ENCODE results near the gene TRH.

Gene TRH

GRCh38 chr3:129974564-129974832, at the start of gene TRH:
TSS of gene TRH (plus strand) at chr3:129974720. CDS start at chr3:129975817, 1,097 bp downstream.
- POLR2A ChIA-PET (ENCODE audit: low non-redundant PET) = interaction anchor here (0.6 kb wide), 1 partner anchor 789 kb away, joined by 3 read pairs; no protein-coding TSS in a partner anchor
- H3K27ac ChIP-seq = no peak within 1 kb of the TSS
- no peak for TF ChIP-seq CTCF (conservative IDR thresholded peaks at IDR 0.05; ENCODE audit: low read depth)
- CTCF ChIA-PET = interaction anchor here (0.6 kb wide), 2 partner anchors 95 to 144 kb away, joined by 3 read pairs; no protein-coding TSS in a partner anchor
- DNase-seq (ENCODE audit: low spot score) = no peak

DNA sequence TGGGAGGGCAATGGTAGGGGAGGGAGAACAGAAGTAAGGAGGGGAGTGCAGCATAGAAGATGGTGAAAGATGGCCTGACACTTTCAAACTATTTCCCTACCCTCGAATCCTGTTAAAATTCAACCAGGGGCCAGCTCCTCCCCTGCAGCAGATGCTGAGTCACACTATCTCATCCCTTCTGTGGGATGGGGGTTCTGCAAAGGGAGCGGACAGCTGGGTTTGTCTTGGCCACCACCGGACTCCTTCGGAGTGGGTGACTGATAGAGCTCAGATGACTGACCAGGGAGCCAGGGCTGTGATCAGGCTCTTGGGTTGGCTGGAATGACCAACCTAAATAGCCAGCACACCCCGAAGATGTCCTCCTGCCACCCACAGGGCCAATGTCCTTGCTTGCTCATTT, 47.4 kb upstream of the TRH start:
- CTCF ChIA-PET = interaction anchor here (0.5 kb wide), 1 partner anchor 1286 kb away, joined by 6 read pairs; no protein-coding TSS in a partner anchor

DNA sequence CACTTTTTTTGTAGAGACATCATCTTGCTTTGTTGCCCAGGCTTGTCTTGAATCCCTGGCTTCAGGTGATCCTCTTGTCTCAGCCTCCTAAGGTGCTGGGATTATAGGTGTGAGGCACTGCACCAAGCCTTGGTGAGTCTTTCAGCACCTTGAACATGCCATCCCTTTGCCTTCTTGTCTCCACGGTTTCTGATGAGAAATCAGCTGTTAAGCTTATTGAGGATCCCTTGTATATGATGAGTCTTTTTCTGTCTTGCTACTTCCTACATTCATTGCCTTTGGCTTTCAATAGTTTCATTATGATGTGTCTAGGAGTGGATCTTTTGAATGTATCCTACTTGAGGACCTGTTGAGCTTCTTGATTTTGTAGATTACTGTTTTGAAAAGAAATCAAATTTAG, 45.1 kb upstream of the TRH start:
- DNase-seq (ENCODE audit: low spot score) = no peak
- no peak for TF ChIP-seq CTCF (conservative IDR thresholded peaks at IDR 0.05; ENCODE audit: low read depth)
- ChIA-PET POLR2A (ENCODE audit: low non-redundant PET) (no interaction called here), CTCF (no interaction called here)
- no peak overlapping the region for H3K27ac ChIP-seq

More for the DNA sequence above, 47.4 kb upstream of the TRH start:
- TF ChIP-seq CTCF (conservative IDR thresholded peaks at IDR 0.05; ENCODE audit: low read depth) = no peak
- no peak overlapping the region for H3K27ac ChIP-seq
- POLR2A ChIA-PET (ENCODE audit: low non-redundant PET) = no interaction called here
- DNase-seq (ENCODE audit: low spot score) = no peak

GRCh38 chr3:129933471-129933870, 41.0 kb upstream of the TRH start:
- no peak for DNase-seq (ENCODE audit: low spot score)
- CTCF ChIA-PET = interaction anchor here (1.1 to 1.3 kb wide), 2 partner anchors 90 to 443 kb away, joined by 5 read pairs; no protein-coding TSS in a partner anchor
- H3K27ac ChIP-seq = no peak overlapping the region
- no peak for TF ChIP-seq CTCF (conservative IDR thresholded peaks at IDR 0.05; ENCODE audit: low read depth)
- POLR2A ChIA-PET (ENCODE audit: low non-redundant PET) = no interaction called here

- peak; percentile 56 for DNase-seq (ENCODE audit: low spot score)
- ChIA-PET POLR2A (ENCODE audit: low non-redundant PET) (no interaction called here), CTCF (interaction anchor here (0.6 to 1.3 kb wide), 8 partner anchors 11 to 444 kb away, joined by 3 to 5 read pairs (median 4); no protein-coding TSS in a partner anchor)
- no peak overlapping the region for H3K27ac ChIP-seq
- TF ChIP-seq CTCF (conservative IDR thresholded peaks at IDR 0.05; ENCODE audit: low read depth) = peak; percentile 85
Measured at GRCh38 chr3:129934234-129935123, 40.0 kb upstream of the TRH start.

DNA sequence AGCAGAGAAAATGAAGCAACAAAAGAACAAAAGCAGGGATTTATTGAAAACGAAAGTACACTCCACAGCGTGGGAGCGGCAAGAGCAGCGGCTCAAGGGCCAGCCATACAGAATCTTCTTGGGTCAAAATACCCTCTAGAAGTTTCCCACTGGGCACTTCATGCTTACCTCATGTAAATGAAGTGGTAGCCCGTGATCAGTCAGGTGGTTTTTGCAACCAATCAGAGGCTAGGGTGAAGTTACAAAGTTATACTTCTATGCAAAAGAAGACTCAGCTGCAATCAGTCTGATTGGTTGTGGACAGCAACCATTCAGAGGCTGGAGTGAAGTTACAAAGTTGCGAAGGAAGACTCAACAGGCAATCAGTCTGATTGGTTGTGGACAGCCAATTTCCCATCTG, 37.8 kb upstream of the TRH start:
- TF ChIP-seq CTCF (conservative IDR thresholded peaks at IDR 0.05; ENCODE audit: low read depth) = no peak
- DNase-seq (ENCODE audit: low spot score) = peak; percentile 13
- CTCF ChIA-PET = no interaction called here
- POLR2A ChIA-PET (ENCODE audit: low non-redundant PET) = no interaction called here
- no peak overlapping the region for H3K27ac ChIP-seq

All from RWPE1 (cell line).